HG02981 (cell line): ENCODE results near the gene ZMYND8.
"Not testable (repeated sequence)": the region's sequence is repeated elsewhere in the genome, so short reads cannot be mapped to it uniquely, and the experiment has no call there.

Experiments used
- ATAC-seq: cut with Tn5 transposase; IDR thresholded peaks from one replicate; pipeline ENCODE4 v1.9.1; 2021; ENCODE audit warnings: mild to moderate bottlenecking, moderate library complexity; ENCODE audit not compliant: unreplicated experiment

ZMYND8 gene

GRCh38 chr20:47373206-47373733 lies 16.8 kb upstream of the ZMYND8 start:
- ATAC-seq, result no peak

- no peak for ATAC-seq
Observed at GRCh38 chr20:47370850-47371782, 14.6 kb upstream of the ZMYND8 start.

GRCh38 chr20:47370214-47370613 lies 13.7 kb upstream of the ZMYND8 start:
- no peak for ATAC-seq

GRCh38 chr20:47368301-47368700 lies 11.8 kb upstream of the ZMYND8 start:
- no peak for ATAC-seq

- not testable (repeated sequence) for ATAC-seq
Observed at GRCh38 chr20:47366301-47366700, 9.8 kb upstream of the ZMYND8 start.

- ATAC-seq, result no peak
Observed at GRCh38 chr20:47365023-47365764, 8.7 kb upstream of the ZMYND8 start.

- ATAC-seq, result no peak
Observed at GRCh38 chr20:47362361-47363219, 6.1 kb upstream of the ZMYND8 start.

- no peak for ATAC-seq
Observed at GRCh38 chr20:47361057-47361915, 4.8 kb upstream of the ZMYND8 start.

GRCh38 chr20:47360297-47361056 lies 4.0 kb upstream of the ZMYND8 start:
- no peak for ATAC-seq

- no peak for ATAC-seq
Observed at GRCh38 chr20:47359530-47360296, 3.2 kb upstream of the ZMYND8 start.

GRCh38 chr20:47358672-47359529 lies 2.4 kb upstream of the ZMYND8 start:
- no peak for ATAC-seq

GRCh38 chr20:47358039-47358671 lies 1.7 kb upstream of the ZMYND8 start:
- ATAC-seq, result no peak

- ATAC-seq, result no peak
Observed at GRCh38 chr20:47357296-47358038, 968 bp upstream of the ZMYND8 start.

GRCh38 chr20:47356220-47356525 lies 326 bp downstream of the ZMYND8 start:
- ATAC-seq, result no peak

- no peak for ATAC-seq
Observed at GRCh38 chr20:47355489-47356219, 845 bp downstream of the ZMYND8 start.
